Activated gamma-delta T cell (primary cell): ENCODE results near the gene SAP130.

ENCODE experiments used
- DNase-seq: peaks from one replicate; lab custom pipeline; 2025; lab: John Stamatoyannopoulos, UW

Gene SAP130

GRCh38 chr2:127893494-127893893 lies 134.4 kb downstream of the SAP130 start:
- no peak for DNase-seq

GRCh38 chr2:127893033-127893432 lies 134.8 kb downstream of the SAP130 start:
- no peak for DNase-seq

- no peak for DNase-seq
Observed at GRCh38 chr2:127891811-127892210, 136.0 kb downstream of the SAP130 start.
